ENCODE data around the gene RNU1-2. TPM values are rescaled to one million over a fixed set of nuclear protein-coding genes. Genes with fewer than 3 reads are reported as not detected.
"Not testable (repeated sequence)": the region's sequence is repeated elsewhere in the genome, so short reads cannot be mapped to it uniquely, and the experiment has no call there.

Gene RNU1-2
- 1,000 to 10,000 TPM; 1,202 to 2,371 TPM for total RNA-seq

DNA sequence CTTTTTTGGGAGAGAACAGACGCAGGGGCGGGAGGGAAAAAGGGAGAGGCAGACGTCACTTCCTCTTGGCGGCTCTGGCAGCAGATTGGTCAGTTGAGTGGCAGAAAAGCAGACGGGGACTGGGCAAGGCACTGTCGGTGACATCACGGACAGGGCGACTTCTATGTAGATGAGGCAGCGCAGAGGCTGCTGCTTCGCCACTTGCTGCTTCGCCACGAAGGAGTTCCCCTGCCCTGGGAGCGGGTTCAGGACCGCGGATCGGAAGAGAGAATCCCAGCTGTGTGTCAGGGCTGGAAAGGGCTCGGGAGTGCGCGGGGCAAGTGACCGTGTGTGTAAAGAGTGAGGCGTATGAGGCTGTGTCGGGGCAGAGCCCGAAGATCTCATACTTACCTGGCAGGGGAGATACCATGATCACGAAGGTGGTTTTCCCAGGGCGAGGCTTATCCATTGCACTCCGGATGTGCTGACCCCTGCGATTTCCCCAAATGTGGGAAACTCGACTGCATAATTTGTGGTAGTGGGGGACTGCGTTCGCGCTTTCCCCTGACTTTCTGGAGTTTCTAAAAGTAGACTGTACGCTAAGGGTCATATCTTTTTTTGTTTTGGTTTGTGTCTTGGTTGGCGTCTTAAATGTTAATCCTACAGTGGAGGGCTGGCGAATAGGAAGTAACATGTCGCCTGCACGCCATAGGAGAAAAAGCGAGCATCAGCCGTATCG is at the start of gene RNU1-2:
RNU1-2 (plus strand) TSS at position 383 of the 718 bp plus-strand sequence.
- H3K27me3 Mint-ChIP-seq, H3K9me3 Mint-ChIP-seq: not testable (repeated sequence)
- H3K27ac Mint-ChIP-seq = peak within 1 kb of the TSS; percentile 100
- H3K4me1 Mint-ChIP-seq = peaks cover 20% of the 10 kb centered on the region
- H3K4me3 Mint-ChIP-seq = peak within 1 kb of the TSS; percentile 81
- peak; percentile 100 for ATAC-seq (replicated peaks)
- H3K36me3 Mint-ChIP-seq (ENCODE audit: low read depth) = peaks cover 19% of the 10 kb centered on the region

DNA sequence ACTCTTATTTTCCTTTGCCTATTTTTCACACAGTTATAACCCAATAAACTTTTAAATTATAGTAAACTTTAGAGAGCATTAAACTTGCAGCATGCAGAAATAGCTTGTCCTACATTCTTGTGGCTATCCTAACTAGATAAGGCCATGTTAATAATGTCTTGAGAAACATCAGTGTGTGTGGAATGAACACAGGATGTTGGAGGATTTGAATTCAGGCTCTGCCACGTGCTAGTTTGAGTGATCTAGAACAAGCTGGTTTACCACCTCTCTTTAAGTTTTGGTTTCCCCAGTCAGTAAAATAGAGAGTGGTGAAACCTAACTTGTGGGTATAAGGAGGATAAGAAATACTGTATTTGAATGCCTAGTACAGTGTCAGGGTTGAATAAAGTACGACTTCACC is 39.6 kb upstream of the RNU1-2 start:
- not testable (repeated sequence) for ATAC-seq (replicated peaks); H3K27ac Mint-ChIP-seq; H3K4me1 Mint-ChIP-seq; H3K4me3 Mint-ChIP-seq; H3K9me3 Mint-ChIP-seq; H3K36me3 Mint-ChIP-seq (ENCODE audit: low read depth); H3K27me3 Mint-ChIP-seq

- not testable (repeated sequence) for H3K9me3 Mint-ChIP-seq; ATAC-seq (replicated peaks); H3K27ac Mint-ChIP-seq; H3K36me3 Mint-ChIP-seq (ENCODE audit: low read depth); H3K27me3 Mint-ChIP-seq; H3K4me3 Mint-ChIP-seq; H3K4me1 Mint-ChIP-seq
Measured at GRCh38 chr1:16859167-16860041, 36.4 kb upstream of the RNU1-2 start.

GRCh38 chr1:16860048-16860447 is 35.7 kb upstream of the RNU1-2 start:
- H3K27ac Mint-ChIP-seq; H3K9me3 Mint-ChIP-seq; H3K4me3 Mint-ChIP-seq; ATAC-seq (replicated peaks); H3K27me3 Mint-ChIP-seq; H3K4me1 Mint-ChIP-seq; H3K36me3 Mint-ChIP-seq (ENCODE audit: low read depth): not testable (repeated sequence)

- H3K4me3 Mint-ChIP-seq; H3K36me3 Mint-ChIP-seq (ENCODE audit: low read depth); H3K27me3 Mint-ChIP-seq; H3K27ac Mint-ChIP-seq; H3K9me3 Mint-ChIP-seq; H3K4me1 Mint-ChIP-seq: not testable (repeated sequence)
- peak; percentile 81 for ATAC-seq (replicated peaks)
Measured at GRCh38 chr1:16861832-16862245, 33.9 kb upstream of the RNU1-2 start.

- ATAC-seq (replicated peaks); H3K27ac Mint-ChIP-seq; H3K4me1 Mint-ChIP-seq; H3K36me3 Mint-ChIP-seq (ENCODE audit: low read depth); H3K27me3 Mint-ChIP-seq; H3K9me3 Mint-ChIP-seq; H3K4me3 Mint-ChIP-seq: not testable (repeated sequence)
Measured at GRCh38 chr1:16862415-16862814, 33.4 kb upstream of the RNU1-2 start.

DNA sequence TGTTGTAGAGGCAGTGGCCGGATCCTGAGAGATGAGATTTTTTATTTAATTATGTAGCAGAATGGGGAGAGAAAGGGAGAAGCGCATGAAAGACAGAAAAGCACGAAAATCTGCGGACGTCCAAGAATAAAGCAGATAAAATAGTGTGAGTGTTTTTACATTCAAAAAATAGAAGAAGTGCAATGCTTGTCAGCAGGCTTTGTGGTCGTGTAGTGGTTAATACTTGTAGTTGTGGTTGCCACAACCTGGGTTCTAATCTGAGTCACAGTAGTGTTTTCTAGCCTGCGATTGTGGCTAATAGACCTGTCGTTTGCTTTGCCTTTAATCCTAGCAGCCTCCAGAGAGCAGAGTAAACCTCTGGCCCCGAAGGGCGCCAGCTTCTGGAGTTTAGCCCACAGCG is 32.8 kb upstream of the RNU1-2 start:
- not testable (repeated sequence) for H3K27ac Mint-ChIP-seq; H3K27me3 Mint-ChIP-seq; H3K4me1 Mint-ChIP-seq; H3K9me3 Mint-ChIP-seq; H3K36me3 Mint-ChIP-seq (ENCODE audit: low read depth)
- peak; percentile 87 for ATAC-seq (replicated peaks)
- H3K4me3 Mint-ChIP-seq = peak overlapping the region; percentile 11

- not testable (repeated sequence) for H3K9me3 Mint-ChIP-seq; H3K4me3 Mint-ChIP-seq; H3K4me1 Mint-ChIP-seq; H3K27ac Mint-ChIP-seq; H3K36me3 Mint-ChIP-seq (ENCODE audit: low read depth); ATAC-seq (replicated peaks)
- peaks cover 20% of the 10 kb centered on the region for H3K27me3 Mint-ChIP-seq
Measured at GRCh38 chr1:16866926-16867707, 28.7 kb upstream of the RNU1-2 start.

- not testable (repeated sequence) for H3K4me1 Mint-ChIP-seq; H3K9me3 Mint-ChIP-seq; H3K4me3 Mint-ChIP-seq; H3K36me3 Mint-ChIP-seq (ENCODE audit: low read depth); H3K27ac Mint-ChIP-seq; ATAC-seq (replicated peaks)
- H3K27me3 Mint-ChIP-seq = peaks cover 22% of the 10 kb centered on the region
Measured at GRCh38 chr1:16868787-16869186, 27.0 kb upstream of the RNU1-2 start.

DNA sequence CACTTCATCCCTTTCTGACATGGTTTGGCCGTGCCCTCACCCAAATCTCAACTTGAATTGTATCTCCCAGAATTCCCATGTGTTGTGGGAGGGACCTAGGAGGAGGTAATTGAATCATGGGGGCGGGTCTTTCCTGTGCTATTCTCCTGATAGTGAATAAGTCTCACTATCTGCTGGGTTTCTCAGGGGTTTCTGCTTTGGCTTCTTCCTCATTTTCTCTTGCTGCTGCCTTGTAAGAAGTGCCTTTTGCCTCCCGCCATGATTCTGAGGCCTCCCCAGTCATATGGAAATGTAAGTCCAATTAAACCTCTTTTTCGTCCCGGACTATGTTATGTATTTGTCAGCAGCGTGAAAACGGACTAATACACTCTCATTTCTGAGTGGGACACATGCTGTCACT is 25.8 kb upstream of the RNU1-2 start:
- H3K9me3 Mint-ChIP-seq; ATAC-seq (replicated peaks); H3K27ac Mint-ChIP-seq; H3K4me3 Mint-ChIP-seq; H3K36me3 Mint-ChIP-seq (ENCODE audit: low read depth); H3K4me1 Mint-ChIP-seq: not testable (repeated sequence)
- peaks cover 24% of the 10 kb centered on the region for H3K27me3 Mint-ChIP-seq

GRCh38 chr1:16871171-16871570 is 24.6 kb upstream of the RNU1-2 start:
- not testable (repeated sequence) for H3K9me3 Mint-ChIP-seq; H3K4me3 Mint-ChIP-seq; ATAC-seq (replicated peaks); H3K36me3 Mint-ChIP-seq (ENCODE audit: low read depth); H3K27ac Mint-ChIP-seq; H3K4me1 Mint-ChIP-seq
- peaks cover 34% of the 10 kb centered on the region for H3K27me3 Mint-ChIP-seq

DNA sequence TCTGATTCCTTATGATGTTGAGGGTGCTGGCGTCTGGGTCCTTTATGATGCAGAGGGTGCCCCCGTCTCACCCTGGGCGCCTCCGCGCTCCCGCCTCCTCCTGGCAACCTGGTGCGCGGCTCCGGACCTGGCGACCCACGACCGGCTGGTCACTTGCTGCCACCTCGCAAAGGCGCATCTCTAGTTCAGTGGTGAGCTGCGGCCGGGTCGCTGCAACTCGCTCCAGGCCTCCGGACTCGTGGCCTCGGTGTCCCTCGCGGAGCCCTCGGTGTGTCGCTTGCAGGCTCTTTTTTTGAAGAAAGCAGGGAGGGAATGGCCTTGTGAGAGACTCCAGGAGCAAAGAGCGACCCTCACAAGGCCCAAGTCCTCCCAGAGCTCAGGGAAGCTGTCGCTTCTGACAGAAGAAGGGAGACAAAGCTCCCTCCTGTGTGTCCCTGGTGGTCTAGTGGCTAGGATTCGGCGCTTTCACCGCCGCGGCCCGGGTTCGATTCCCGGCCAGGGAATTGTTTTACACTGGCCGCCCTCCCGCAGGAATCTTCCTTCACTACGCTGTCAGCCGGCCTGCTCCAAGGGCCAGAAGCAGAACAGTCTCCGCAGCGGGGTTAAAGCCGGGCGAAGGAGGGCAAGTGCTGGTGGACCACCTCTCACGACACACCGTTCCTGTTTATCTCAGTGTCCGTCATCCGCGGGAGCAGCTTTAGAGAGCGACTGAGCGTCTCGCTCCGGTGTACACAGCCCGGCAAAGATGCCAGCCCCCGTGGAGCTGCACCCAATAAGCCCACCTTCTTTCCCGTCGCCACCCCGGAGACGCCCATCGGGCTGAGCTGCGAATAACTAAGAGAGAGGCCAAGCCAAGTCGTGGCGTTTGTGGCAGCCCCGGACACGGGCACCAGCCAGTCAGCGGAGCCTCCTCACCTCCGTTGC is 23.4 kb upstream of the RNU1-2 start:
- not testable (repeated sequence) for H3K9me3 Mint-ChIP-seq; H3K36me3 Mint-ChIP-seq (ENCODE audit: low read depth); H3K4me1 Mint-ChIP-seq; H3K27ac Mint-ChIP-seq
- peak; percentile 72 for ATAC-seq (replicated peaks)
- peaks cover 42% of the 10 kb centered on the region for H3K27me3 Mint-ChIP-seq
- H3K4me3 Mint-ChIP-seq = peak overlapping the region; percentile 74

GRCh38 chr1:16873076-16873879 is 22.5 kb upstream of the RNU1-2 start:
- H3K27ac Mint-ChIP-seq; H3K36me3 Mint-ChIP-seq (ENCODE audit: low read depth); H3K4me1 Mint-ChIP-seq; H3K9me3 Mint-ChIP-seq: not testable (repeated sequence)
- peak overlapping the region; percentile 74 for H3K4me3 Mint-ChIP-seq
- H3K27me3 Mint-ChIP-seq = peaks cover 42% of the 10 kb centered on the region
- ATAC-seq (replicated peaks) = peak; percentile 46
